CD4-positive, alpha-beta memory T cell (primary cell): ENCODE measurements around the gene TLX3. TPM values are rescaled to one million over a fixed set of nuclear protein-coding genes. Genes with fewer than 3 reads are reported as not detected.
"Not testable (repeated sequence)": the region's sequence is repeated elsewhere in the genome, so short reads cannot be mapped to it uniquely, and the experiment has no call there.

Experiments used
- CTCF ChIA-PET: fragments of 350-600 bp; sonication (Branson Sonifier 250); formaldehyde crosslinking; loops from one replicate; lab custom pipeline; 2021; ENCODE audit warnings: inconsistent platforms; ENCODE audit not compliant: partially characterized antibody; lab: Charles Lee
- POLR2A ChIA-PET: fragments of 350-600 bp; sonication (Branson Sonifier 250); formaldehyde crosslinking; loops from one replicate; lab custom pipeline; 2021; ENCODE audit not compliant: partially characterized antibody; lab: Charles Lee
- DNase-seq, 5 donors: peaks; one replicate each; pipeline versions ENCODE4 v3.0.0 to v3.0.0-alpha.2; 2020 to 2022; ENCODE audit warnings: mixed read lengths in 1 of 5
- H3K27ac ChIP-seq: one replicate; pipeline ENCODE4 v1.7.0; 2013; ENCODE audit warnings: low read depth, low read length
- H3K27me3 ChIP-seq: 2 replicates; pipeline ENCODE4 v1.7.0; 2013; ENCODE audit warnings: mild to moderate bottlenecking, low read length, moderate library complexity; ENCODE audit not compliant: insufficient read depth
- H3K36me3 ChIP-seq: 2 replicates; pipeline ENCODE4 v1.7.0; 2013; ENCODE audit warnings: mild to moderate bottlenecking, low read length, moderate library complexity; ENCODE audit not compliant: insufficient read depth
- H3K4me1 ChIP-seq: 2 replicates; pipeline ENCODE4 v1.7.0; 2013; ENCODE audit warnings: mild to moderate bottlenecking, low read length, moderate library complexity; ENCODE audit not compliant: insufficient read depth
- H3K4me3 ChIP-seq, 2 donors: one replicate each; pipeline ENCODE4 v1.7.0; 2013; ENCODE audit warnings: low read length in 2 of 2, mild to moderate bottlenecking in 1 of 2
- H3K9me3 ChIP-seq, 2 donors: one replicate each; pipeline ENCODE4 v1.7.0; 2013; ENCODE audit warnings: low read length in 2 of 2, control low read depth in 1 of 2; ENCODE audit not compliant: control insufficient read depth in 1 of 2
- H3K27ac Mint-ChIP-seq, 7 donors: one replicate each; pipeline ENCODE4 v1.8.0; 2020 to 2021; ENCODE audit warnings: mixed read lengths in 7 of 7, mild to moderate bottlenecking in 6 of 7, inconsistent platforms in 3 of 7, moderate library complexity in 3 of 7
- H3K27me3 Mint-ChIP-seq, 2 donors: one replicate each; pipeline ENCODE4 v1.8.0; 2020 to 2021; ENCODE audit warnings: mixed read lengths in 2 of 2
- H3K36me3 Mint-ChIP-seq, 2 donors: one replicate each; pipeline ENCODE4 v1.8.0; 2020 to 2021; ENCODE audit warnings: mixed read lengths in 2 of 2, inconsistent platforms in 1 of 2, mild to moderate bottlenecking in 1 of 2
- H3K4me1 Mint-ChIP-seq, 4 donors: one replicate each; pipeline ENCODE4 v1.8.0; 2020 to 2021; ENCODE audit warnings: mixed read lengths in 4 of 4, mild to moderate bottlenecking in 1 of 4
- H3K4me3 Mint-ChIP-seq, 8 donors: one replicate each; pipeline ENCODE4 v1.8.0; 2020 to 2021; ENCODE audit warnings: mixed read lengths in 8 of 8, mild to moderate bottlenecking in 7 of 8, moderate library complexity in 6 of 8, inconsistent platforms in 3 of 8
- H3K9me3 Mint-ChIP-seq, 8 donors: one replicate each; pipeline ENCODE4 v1.8.0; 2020 to 2021; ENCODE audit warnings: mixed read lengths in 8 of 8, mild to moderate bottlenecking in 5 of 8, inconsistent platforms in 3 of 8, moderate library complexity in 1 of 8
- intact Hi-C: fragments of 100-400 bp; cut with micrococcal nuclease; formaldehyde crosslinking; loops from one replicate; pipeline ENCODE4 v1.15.1; 2023
- polyA plus RNA-seq, 2 donors: library from polyadenylated mRNA; unstranded; fragments of 300-500 nt; fragmentation: Illumina TruSeq; gene quantifications; one replicate each; pipeline ENCODE4 v1.2.3, GENCODE V29; 2021
- total RNA-seq, 2 experiments: library from RNA; stranded (reverse); gene quantifications; one replicate each; pipeline ENCODE4 v1.2.3, GENCODE V29; 2021

The TLX3 gene
- total and polyA plus RNA-seq, 4 experiments from 2014 or later, result not detected

DNA sequence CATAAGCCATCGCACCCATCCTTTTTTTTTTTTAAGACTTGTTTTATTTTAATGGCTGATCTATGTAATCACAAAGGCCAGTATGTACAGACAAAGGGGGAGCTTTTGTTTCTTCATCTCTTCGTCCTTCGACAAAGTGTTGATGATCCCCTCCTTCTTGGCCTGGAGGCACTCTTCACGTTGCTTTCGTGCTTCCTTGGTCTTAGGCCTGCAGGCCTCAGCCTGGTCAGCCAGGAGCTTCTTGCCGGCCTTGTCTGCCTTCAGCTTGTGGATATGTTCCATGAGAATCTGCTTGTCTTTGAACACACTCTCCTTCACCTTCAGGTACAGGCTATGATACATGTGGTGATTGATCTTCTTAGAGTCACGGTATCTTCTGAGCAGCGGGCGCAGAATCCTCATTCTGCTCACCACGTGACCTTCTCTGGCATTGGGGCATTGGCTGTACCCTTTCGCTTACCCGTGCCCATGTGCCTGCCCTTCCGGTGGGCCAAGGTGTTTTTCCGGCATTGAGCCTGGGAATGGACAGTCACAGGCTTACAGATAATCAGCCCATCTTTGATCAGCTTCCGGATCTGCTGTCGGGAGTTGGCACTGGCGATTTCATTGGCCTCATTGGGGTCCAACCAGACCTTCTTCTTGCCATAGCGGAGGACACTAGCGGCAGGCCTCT, 36.0 kb downstream of the TLX3 start:
- Histone ChIP-seq H3K4me3 (no peak overlapping the region), H3K27me3 (no peaks in the 10 kb centered on the region), H3K4me1 (no peaks in the 10 kb centered on the region), H3K36me3 (no peaks in the 10 kb centered on the region), H3K9me3 (no peaks in the 10 kb centered on the region), H3K27ac (no peak overlapping the region)
- no peaks in the 10 kb centered on the region for H3K4me1 Mint-ChIP-seq
- DNase-seq, result no peak
- CTCF ChIA-PET, result interaction anchor here (1.3 kb wide), 1 partner anchor 13 kb away, joined by 3 read pairs; no protein-coding TSS in a partner anchor
- no peaks in the 10 kb centered on the region for H3K36me3 Mint-ChIP-seq
- no peak overlapping the region for H3K4me3 Mint-ChIP-seq
- H3K27ac Mint-ChIP-seq, result no peak overlapping the region
- H3K27me3 Mint-ChIP-seq, result peaks cover 0 to 11% of the 10 kb centered on the region in 2 donors
- H3K9me3 Mint-ChIP-seq, result no peaks in the 10 kb centered on the region
- intact Hi-C loops, result loop anchor here (5.0 to 10.0 kb wide), 2 partner anchors 358 to 910 kb away; no protein-coding TSS in a partner anchor
- POLR2A ChIA-PET, result no interaction called here

DNA sequence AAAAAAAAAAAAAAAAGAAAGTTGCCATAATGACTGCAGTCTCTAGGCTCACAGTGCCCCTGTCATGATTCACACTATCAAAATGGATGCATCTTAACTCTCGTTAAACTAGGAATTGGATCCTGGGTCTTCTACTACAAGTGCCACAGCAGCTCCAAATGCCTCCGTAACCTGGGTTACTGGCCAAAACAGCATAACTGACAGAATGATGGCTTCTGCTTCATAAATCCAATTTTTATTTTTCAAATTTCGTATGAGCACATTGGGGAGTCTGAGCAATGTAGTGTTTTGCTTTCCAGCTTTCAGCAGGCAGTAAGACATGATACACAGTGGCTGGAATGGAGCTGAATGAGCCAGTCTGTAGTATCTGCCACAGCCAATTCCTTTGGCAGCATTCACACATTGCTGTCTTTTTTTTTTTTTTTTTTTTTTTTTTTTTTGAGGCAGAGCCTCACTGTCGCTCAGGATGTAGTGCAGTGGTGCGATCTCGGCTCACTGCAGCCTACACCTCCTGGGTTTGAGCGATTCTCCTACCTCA, 42.6 kb downstream of the TLX3 start:
- CTCF ChIA-PET, result interaction anchor here (1.2 kb wide), 1 partner anchor 10 kb away, joined by 4 read pairs; no protein-coding TSS in a partner anchor
- intact Hi-C loops, result no loop called here
- H3K9me3 Mint-ChIP-seq, result no peaks in the 10 kb centered on the region
- no peak overlapping the region for H3K27ac ChIP-seq
- H3K9me3 ChIP-seq, result no peaks in the 10 kb centered on the region
- H3K4me1 ChIP-seq, result peaks cover 5% of the 10 kb centered on the region
- no peak overlapping the region for H3K27ac Mint-ChIP-seq
- DNase-seq, result no peak
- H3K36me3 Mint-ChIP-seq, result peaks cover 0 to 2% of the 10 kb centered on the region in 2 donors
- POLR2A ChIA-PET, result interaction anchor here (1.8 kb wide), 1 partner anchor 37 kb away, joined by 4 read pairs; no protein-coding TSS in a partner anchor
- peaks cover 2 to 7% of the 10 kb centered on the region in 2 donors for H3K27me3 Mint-ChIP-seq
- no peaks in the 10 kb centered on the region for H3K27me3 ChIP-seq
- peaks cover 0 to 10% (median 4%) of the 10 kb centered on the region in 4 donors for H3K4me1 Mint-ChIP-seq
- H3K4me3 ChIP-seq, result no peak overlapping the region
- H3K36me3 ChIP-seq, result no peaks in the 10 kb centered on the region
- no peak overlapping the region for H3K4me3 Mint-ChIP-seq

DNA sequence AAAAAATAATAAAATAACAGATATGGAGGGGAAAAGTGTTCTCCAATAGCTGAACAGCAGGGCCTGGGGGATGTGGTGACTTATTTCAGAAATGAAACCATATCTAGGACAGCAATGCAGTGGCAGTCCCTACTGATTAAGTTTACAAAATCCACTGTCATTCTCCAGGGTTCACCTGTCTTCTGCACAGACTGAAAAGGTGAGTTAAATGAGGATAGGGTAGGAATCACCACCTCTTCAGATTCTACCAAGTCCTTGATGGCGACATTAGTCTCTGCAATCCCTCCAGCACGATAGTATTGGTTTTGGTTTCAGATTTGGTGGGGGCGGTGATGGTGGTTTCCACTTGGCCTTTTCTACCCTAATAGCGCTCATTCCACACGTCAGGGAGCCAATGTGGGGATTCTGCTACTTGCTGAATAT, 46.3 kb downstream of the TLX3 start:
- CTCF ChIA-PET, result no interaction called here
- Mint-ChIP-seq H3K4me1 (peaks cover 0 to 10% (median 4%) of the 10 kb centered on the region in 4 donors), H3K9me3 (no peaks in the 10 kb centered on the region), H3K36me3 (peaks cover 0 to 2% of the 10 kb centered on the region in 2 donors), H3K27ac (peak overlapping the region in 5 of 7 donors; percentile 37 to 76 (median 56)), H3K4me3 (peak overlapping the region in 7 of 8 donors; percentile 75 to 88 (median 77)), H3K27me3 (peaks cover 2 to 4% of the 10 kb centered on the region in 2 donors)
- DNase-seq, result peak; percentile 12 to 50 (median 17)
- Histone ChIP-seq H3K27me3 (no peaks in the 10 kb centered on the region), H3K4me3 (peak overlapping the region in 1 of 2 donors; percentile 42), H3K4me1 (peaks cover 5% of the 10 kb centered on the region), H3K9me3 (no peaks in the 10 kb centered on the region), H3K27ac (no peak overlapping the region), H3K36me3 (no peaks in the 10 kb centered on the region)
- intact Hi-C loops, result no loop called here
- POLR2A ChIA-PET, result no interaction called here

DNA sequence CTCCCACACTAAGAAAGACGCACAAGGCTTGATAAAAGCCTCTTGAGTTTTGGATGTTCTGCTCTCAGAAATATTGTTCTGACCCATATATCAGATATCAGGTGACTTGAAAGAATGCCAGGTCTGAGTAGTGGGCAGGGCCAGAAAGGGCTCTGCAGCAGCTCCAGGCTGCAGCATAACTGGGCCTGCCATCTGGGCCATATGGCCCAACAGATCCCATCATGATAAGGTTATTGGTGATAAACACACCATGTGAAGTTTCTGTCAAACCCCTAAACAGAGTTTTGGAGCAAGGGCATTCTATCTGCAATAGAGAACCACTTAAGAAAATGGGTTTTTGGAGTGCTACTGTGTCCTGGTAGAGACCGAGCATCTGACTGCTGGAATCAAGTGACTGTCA, 48.8 kb downstream of the TLX3 start:
- Histone ChIP-seq H3K9me3 (no peaks in the 10 kb centered on the region), H3K27me3 (no peaks in the 10 kb centered on the region), H3K27ac (no peak overlapping the region), H3K36me3 (no peaks in the 10 kb centered on the region), H3K4me1 (peaks cover 5% of the 10 kb centered on the region), H3K4me3 (no peak overlapping the region)
- H3K27me3 Mint-ChIP-seq, result peaks cover under 1 to 1% of the 10 kb centered on the region in 2 donors
- POLR2A ChIA-PET, result no interaction called here
- peaks cover 0 to 2% of the 10 kb centered on the region in 2 donors for H3K36me3 Mint-ChIP-seq
- peaks cover 0 to 10% (median 4%) of the 10 kb centered on the region in 4 donors for H3K4me1 Mint-ChIP-seq
- no peak overlapping the region for H3K4me3 Mint-ChIP-seq
- no peak overlapping the region for H3K27ac Mint-ChIP-seq
- CTCF ChIA-PET, result no interaction called here
- no peaks in the 10 kb centered on the region for H3K9me3 Mint-ChIP-seq
- DNase-seq, result no peak
- intact Hi-C loops, result no loop called here

DNA sequence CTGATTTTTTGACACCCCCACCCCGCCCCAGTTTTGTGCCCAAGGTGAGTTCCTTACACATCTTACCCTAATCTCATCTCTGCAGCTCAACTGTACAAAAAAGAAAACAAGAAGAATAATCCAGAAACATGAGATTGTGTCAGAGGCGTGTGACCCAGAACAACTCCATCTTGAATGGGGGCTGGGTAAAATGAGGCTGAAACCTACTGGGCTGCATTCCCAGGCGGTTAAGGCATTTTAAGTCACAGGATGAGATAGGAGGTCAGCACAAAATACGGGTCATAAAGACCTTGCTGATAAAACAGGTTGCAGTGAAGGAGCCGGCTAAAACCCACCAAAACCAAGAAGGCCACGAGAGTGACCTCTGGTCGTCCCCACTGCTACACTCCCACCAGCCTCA, 52.1 kb downstream of the TLX3 start:
- H3K27me3 Mint-ChIP-seq, result peaks cover 9 to 14% of the 10 kb centered on the region in 2 donors
- H3K27ac ChIP-seq, POLR2A ChIA-PET, H3K4me3 Mint-ChIP-seq, H3K27me3 ChIP-seq, H3K4me1 Mint-ChIP-seq, H3K9me3 Mint-ChIP-seq, H3K36me3 Mint-ChIP-seq, H3K9me3 ChIP-seq, H3K4me1 ChIP-seq, H3K27ac Mint-ChIP-seq, CTCF ChIA-PET, H3K4me3 ChIP-seq, intact Hi-C loops, DNase-seq, H3K36me3 ChIP-seq: not testable (repeated sequence)

Other genes with a start within 250 kb of the TLX3 start
- gene NPM1, start 78.6 kb downstream of the TLX3 start, total RNA-seq, result 100 to 1,000 TPM; 857 to 892 TPM
- 100 to 1,000 TPM; 595 to 777 TPM for gene NPM1, start 78.6 kb downstream of the TLX3 start, polyA plus RNA-seq
- under 1 TPM; 0.17 to 0.32 TPM for gene FGF18, start 110.4 kb downstream of the TLX3 start, total RNA-seq
- gene FGF18, start 110.4 kb downstream of the TLX3 start, polyA plus RNA-seq, result under 1 TPM in 1 of 2 donors, not detected in 1; 0.09 TPM